Measurements from ENCODE around the gene VPS13D. TPM values are rescaled to one million over a fixed set of nuclear protein-coding genes. Genes with fewer than 3 reads are reported as not detected.
A peak's percentile ranks its signal among the peaks of the same experiment; 100 is the strongest.

Gene VPS13D
- total RNA-seq, 1 experiment from 2014 or later: 33.1 TPM

- H3K27me3 ChIP-seq (ENCODE audit: control insufficient read depth, insufficient read depth, low read length): no peaks in the 10 kb centered on the region
- DNase-seq (ENCODE audit: low read depth, low spot score) (no peak), ATAC-seq (no peak)
- no peaks in the 10 kb centered on the region for H3K4me1 ChIP-seq (ENCODE audit: control insufficient read depth, insufficient read depth, low read length)
- POLR2A ChIA-PET: interaction anchor here (0.6 kb wide), 1 partner anchor 228 kb away, joined by 3 read pairs; no protein-coding TSS in a partner anchor
- H3K9me3 ChIP-seq (ENCODE audit: control insufficient read depth, insufficient read depth, low read depth, low read length): no peaks in the 10 kb centered on the region
- CTCF ChIA-PET: no interaction called here
- intact Hi-C loops (cut with micrococcal nuclease; ENCODE audit: unreplicated experiment): no loop called here
- no TSS peak for BruUV-seq (replicated peaks)
- in situ Hi-C loops (cut with HindIII; ENCODE audit: low pct_unique_long_range_greater_than_20kb, low sequenced_read_pairs): no loop called here
- no peak overlapping the region for H3K27ac ChIP-seq (ENCODE audit: low read length)
- H3K4me3 ChIP-seq (ENCODE audit: low read depth in 2 of 2, low read length in 2 of 2): no peak overlapping the region
- TF ChIP-seq POLR2AphosphoS5 (IDR thresholded peaks at IDR 0.05; ENCODE audit: low read depth, low read length) (no peak), CTCF (IDR thresholded peaks at IDR 0.05) (no peak)
- H3K36me3 ChIP-seq (ENCODE audit: control insufficient read depth, insufficient read depth, low read length): no peaks in the 10 kb centered on the region
Measured at GRCh38 chr1:12417389-12417788, 187.6 kb downstream of the VPS13D start.

- CTCF ChIA-PET: no interaction called here
- Histone ChIP-seq H3K36me3 (ENCODE audit: control insufficient read depth, insufficient read depth, low read length) (no peaks in the 10 kb centered on the region), H3K27me3 (ENCODE audit: control insufficient read depth, insufficient read depth, low read length) (no peaks in the 10 kb centered on the region), H3K9me3 (ENCODE audit: control insufficient read depth, insufficient read depth, low read depth, low read length) (no peaks in the 10 kb centered on the region), H3K4me3 (ENCODE audit: low read depth in 2 of 2, low read length in 2 of 2) (no peak overlapping the region), H3K4me1 (ENCODE audit: control insufficient read depth, insufficient read depth, low read length) (no peaks in the 10 kb centered on the region), H3K27ac (ENCODE audit: low read length) (no peak overlapping the region)
- no TSS peak for BruUV-seq (replicated peaks)
- no peak for TF ChIP-seq SIN3A (IDR thresholded peaks at IDR 0.05; ENCODE audit: borderline replicate concordance, insufficient read depth, low read depth, low read length)
- no peak for TF ChIP-seq REST (IDR thresholded peaks at IDR 0.05; ENCODE audit: insufficient read depth in 1 of 2, low read depth in 2 of 2, low read length in 1 of 2)
- in situ Hi-C loops (cut with HindIII; ENCODE audit: low pct_unique_long_range_greater_than_20kb, low sequenced_read_pairs) (no loop called here), intact Hi-C loops (cut with micrococcal nuclease; ENCODE audit: unreplicated experiment) (no loop called here)
- DNase-seq (ENCODE audit: low read depth, low spot score) (no peak), ATAC-seq (no peak)
- POLR2A ChIA-PET: no interaction called here
Measured at GRCh38 chr1:12420171-12420570, 190.3 kb downstream of the VPS13D start.

GRCh38 chr1:12422488-12422887, 192.7 kb downstream of the VPS13D start:
- ChIA-PET CTCF (interaction anchor here (0.7 kb wide), 1 partner anchor 13 kb away, joined by 10 read pairs; no protein-coding TSS in a partner anchor), POLR2A (no interaction called here)
- Histone ChIP-seq H3K27ac (ENCODE audit: low read length) (0 out of 2 replicates have a peak overlapping the region, but pooled peaks have one; percentile 3), H3K4me3 (ENCODE audit: low read depth in 2 of 2, low read length in 2 of 2) (no peak overlapping the region), H3K9me3 (ENCODE audit: control insufficient read depth, insufficient read depth, low read depth, low read length) (no peaks in the 10 kb centered on the region), H3K36me3 (ENCODE audit: control insufficient read depth, insufficient read depth, low read length) (no peaks in the 10 kb centered on the region), H3K27me3 (ENCODE audit: control insufficient read depth, insufficient read depth, low read length) (no peaks in the 10 kb centered on the region), H3K4me1 (ENCODE audit: control insufficient read depth, insufficient read depth, low read length) (peaks cover 1% of the 10 kb centered on the region; the same call in 1 of the 2 replicates)
- TF ChIP-seq POLR2AphosphoS5 (IDR thresholded peaks at IDR 0.05; ENCODE audit: low read depth, low read length) (no peak), CTCF (IDR thresholded peaks at IDR 0.05) (peak; percentile 31; the same call in 1 of the 2 replicates)
- BruUV-seq (replicated peaks): no TSS peak
- intact Hi-C loops (cut with micrococcal nuclease; ENCODE audit: unreplicated experiment) (no loop called here), in situ Hi-C loops (cut with HindIII; ENCODE audit: low pct_unique_long_range_greater_than_20kb, low sequenced_read_pairs) (no loop called here)
- no peak for ATAC-seq
- no peak for DNase-seq (ENCODE audit: low read depth, low spot score)

All from Panc1 (cell line).